Body of pancreas (tissue), 4 donors: Measurements from ENCODE around the gene LRIG2.

ENCODE experiments used
- CTCF ChIP-seq, 7 experiments: fragments of 450-650 bp in 4 of 7; fragments of 200-600 bp in 3 of 7; sonication (generic) in 3 of 7; IDR thresholded peaks; one replicate each; pipeline ENCODE4 v1.5.1; 2016 to 2019; ENCODE audit warnings: antibody characterized with exemption in 7 of 7
- POLR2A ChIP-seq, 3 donors: fragments of 450-650 bp; IDR thresholded peaks; one replicate each; pipeline ENCODE4 v1.6.1; 2016; ENCODE audit warnings: antibody characterized with exemption in 3 of 3, mild to moderate bottlenecking in 2 of 3

- TF ChIP-seq CTCF (IDR thresholded peaks at IDR 0.05) (no peak), POLR2A (IDR thresholded peaks at IDR 0.05) (no peak)
These were observed 32.1 kb upstream of the LRIG2 start for GRCh38 chr1:113040718-113041412.
